SK-N-SH treated with all-trans-retinoic acid at 6 μM for 48 hours (cell line): Measurements from ENCODE around the gene PSD.

Experiments
- GLIS3 ChIP-seq: fragments of 250-450 bp; sonication (Bioruptor Pico); IDR thresholded peaks from 2 replicates; pipeline ENCODE4 v1.5.0; 2020; ENCODE audit warnings: mild to moderate bottlenecking, moderate library complexity
- ISL1 ChIP-seq: fragments of 250-450 bp; sonication (Bioruptor Pico); IDR thresholded peaks from 2 replicates; pipeline ENCODE4 v2.1.2; 2022; ENCODE audit warnings: mild to moderate bottlenecking, moderate library complexity
- RARB ChIP-seq: fragments of 250-450 bp; sonication (Bioruptor Pico); IDR thresholded peaks from 2 replicates; pipeline ENCODE4 v1.8.0; 2021; ENCODE audit warnings: mild to moderate bottlenecking, moderate library complexity
- TCF4 ChIP-seq: fragments of 250-450 bp; sonication (Bioruptor Pico); IDR thresholded peaks from 2 replicates; pipeline ENCODE4 v1.8.0; 2021; ENCODE audit warnings: mild to moderate bottlenecking, moderate library complexity, borderline replicate concordance
- TF ChIP-seq, protein P1 (sequence below): fragments of 250-450 bp; sonication (Bioruptor Pico); IDR thresholded peaks from 2 replicates; pipeline ENCODE4 v1.5.1; 2020; ENCODE audit warnings: low read depth, mild to moderate bottlenecking, moderate library complexity
- TF ChIP-seq, protein P2 (sequence below): fragments of 250-450 bp; sonication (Bioruptor Pico); IDR thresholded peaks from 2 replicates; pipeline ENCODE4 v1.8.0; 2020; ENCODE audit warnings: mild to moderate bottlenecking, moderate library complexity, borderline replicate concordance

DNA sequence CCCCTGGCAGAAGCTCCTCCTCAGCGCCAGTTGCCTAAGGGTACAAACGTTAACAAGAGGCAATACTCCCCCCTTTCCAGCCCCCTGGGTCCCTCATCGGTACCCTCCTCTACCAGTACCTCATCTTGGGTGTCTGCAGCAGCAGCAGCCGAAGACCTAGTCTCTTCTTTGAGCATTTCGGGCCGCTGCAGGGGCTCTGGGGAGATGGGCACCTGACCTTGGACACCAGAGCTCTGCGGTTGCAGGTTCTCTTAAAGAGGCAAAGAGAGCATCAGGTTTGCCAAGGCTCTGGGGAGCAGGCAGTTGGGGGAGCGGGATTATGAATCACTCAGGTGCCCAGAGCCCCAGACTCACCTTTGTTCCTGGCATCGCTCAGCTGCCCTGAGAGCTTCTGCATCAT, 5.6 kb upstream of the PSD start:
- TF ChIP-seq, protein P1, sequence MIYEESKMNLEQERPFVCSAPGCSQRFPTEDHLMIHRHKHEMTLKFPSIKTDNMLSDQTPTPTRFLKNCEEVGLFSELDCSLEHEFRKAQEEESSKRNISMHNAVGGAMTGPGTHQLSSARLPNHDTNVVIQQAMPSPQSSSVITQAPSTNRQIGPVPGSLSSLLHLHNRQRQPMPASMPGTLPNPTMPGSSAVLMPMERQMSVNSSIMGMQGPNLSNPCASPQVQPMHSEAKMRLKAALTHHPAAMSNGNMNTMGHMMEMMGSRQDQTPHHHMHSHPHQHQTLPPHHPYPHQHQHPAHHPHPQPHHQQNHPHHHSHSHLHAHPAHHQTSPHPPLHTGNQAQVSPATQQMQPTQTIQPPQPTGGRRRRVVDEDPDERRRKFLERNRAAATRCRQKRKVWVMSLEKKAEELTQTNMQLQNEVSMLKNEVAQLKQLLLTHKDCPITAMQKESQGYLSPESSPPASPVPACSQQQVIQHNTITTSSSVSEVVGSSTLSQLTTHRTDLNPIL (CRISPR knock-in tag) = no peak
- TF ChIP-seq ISL1 (CRISPR knock-in tag) (no peak), RARB (CRISPR knock-in tag) (no peak), TCF4 (CRISPR knock-in tag) (no peak), GLIS3 (CRISPR knock-in tag) (no peak)
- TF ChIP-seq, protein P2, sequence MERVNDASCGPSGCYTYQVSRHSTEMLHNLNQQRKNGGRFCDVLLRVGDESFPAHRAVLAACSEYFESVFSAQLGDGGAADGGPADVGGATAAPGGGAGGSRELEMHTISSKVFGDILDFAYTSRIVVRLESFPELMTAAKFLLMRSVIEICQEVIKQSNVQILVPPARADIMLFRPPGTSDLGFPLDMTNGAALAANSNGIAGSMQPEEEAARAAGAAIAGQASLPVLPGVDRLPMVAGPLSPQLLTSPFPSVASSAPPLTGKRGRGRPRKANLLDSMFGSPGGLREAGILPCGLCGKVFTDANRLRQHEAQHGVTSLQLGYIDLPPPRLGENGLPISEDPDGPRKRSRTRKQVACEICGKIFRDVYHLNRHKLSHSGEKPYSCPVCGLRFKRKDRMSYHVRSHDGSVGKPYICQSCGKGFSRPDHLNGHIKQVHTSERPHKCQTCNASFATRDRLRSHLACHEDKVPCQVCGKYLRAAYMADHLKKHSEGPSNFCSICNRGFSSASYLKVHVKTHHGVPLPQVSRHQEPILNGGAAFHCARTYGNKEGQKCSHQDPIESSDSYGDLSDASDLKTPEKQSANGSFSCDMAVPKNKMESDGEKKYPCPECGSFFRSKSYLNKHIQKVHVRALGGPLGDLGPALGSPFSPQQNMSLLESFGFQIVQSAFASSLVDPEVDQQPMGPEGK = no peak
